ENCODE measurements around the gene WNT10A.

WNT10A gene

DNA sequence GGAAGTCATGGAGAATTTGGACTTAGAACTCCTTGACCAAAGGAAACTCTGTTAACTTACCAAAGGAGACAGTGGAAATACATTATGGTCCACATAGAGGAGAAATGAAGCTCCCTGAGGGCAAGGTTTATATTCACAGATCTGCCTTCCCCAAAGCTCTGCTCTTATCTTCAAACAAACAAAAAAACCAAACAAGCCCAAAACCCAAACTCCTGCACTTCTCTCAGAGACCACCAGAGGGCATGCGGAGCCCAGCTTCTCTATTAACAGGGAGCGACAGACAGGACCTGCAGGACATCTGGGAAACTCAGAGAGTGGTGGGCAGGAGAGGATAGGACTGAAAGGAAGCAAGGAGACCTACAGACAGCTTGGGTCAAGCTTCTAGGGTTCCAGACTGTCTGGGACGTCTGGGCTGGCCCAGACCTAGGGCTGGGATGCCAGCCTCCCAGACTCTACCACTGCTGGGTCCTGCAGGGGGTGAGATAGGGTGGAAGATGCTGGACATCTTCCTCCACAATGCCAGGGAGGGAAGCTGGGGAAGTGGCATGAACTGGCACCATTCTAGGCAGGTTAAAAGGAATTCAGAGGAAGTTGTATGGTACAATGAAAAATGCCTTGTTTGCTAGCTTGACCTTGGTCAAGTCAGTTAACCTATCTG is 4.0 kb upstream of the WNT10A start:
- in situ Hi-C loops (cut with HindIII; ENCODE audit: low sequenced_read_pairs) = no loop called here

DNA sequence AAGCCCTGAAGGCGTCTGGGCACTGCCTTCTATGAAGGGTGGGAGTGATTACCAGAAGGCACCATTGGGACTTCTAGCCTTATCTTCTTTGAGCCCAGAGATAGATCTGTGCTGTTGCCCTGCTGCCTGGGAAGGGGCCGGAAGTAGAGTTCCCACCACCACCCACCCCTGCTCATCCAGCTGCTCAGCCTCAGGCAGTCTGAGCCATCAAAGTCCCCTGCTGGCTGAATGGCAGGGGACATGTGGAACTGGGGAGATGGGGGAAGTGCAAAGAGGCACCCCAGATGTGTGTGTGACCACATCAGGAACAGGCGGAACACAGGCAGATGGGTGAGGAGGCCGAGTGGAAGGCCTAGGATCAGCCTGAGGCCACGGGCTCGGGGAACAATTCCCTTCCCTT is 3.3 kb upstream of the WNT10A start:
- in situ Hi-C loops (cut with HindIII; ENCODE audit: low sequenced_read_pairs) = no loop called here

DNA sequence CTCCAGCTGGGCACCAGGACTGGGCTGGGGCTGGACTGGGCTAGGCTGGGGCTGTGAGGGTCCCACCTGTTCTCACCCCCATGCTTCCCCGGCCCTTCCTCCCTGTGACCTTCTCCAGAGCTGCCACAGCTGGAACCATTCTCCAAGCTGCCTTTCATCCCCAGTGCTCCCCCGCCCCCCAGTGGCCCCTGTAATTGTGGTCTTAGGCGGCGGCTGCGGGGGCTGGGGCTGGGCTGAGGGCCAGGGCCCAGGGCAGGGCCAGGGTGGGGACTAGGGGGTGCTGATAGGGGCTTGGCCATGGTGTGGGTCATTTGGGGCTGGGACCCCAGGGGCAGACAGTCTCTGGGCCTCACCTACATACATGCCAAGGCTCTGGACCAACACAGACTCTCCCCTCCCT is 2.8 kb upstream of the WNT10A start:
- in situ Hi-C loops (cut with HindIII; ENCODE audit: low sequenced_read_pairs) = no loop called here

DNA sequence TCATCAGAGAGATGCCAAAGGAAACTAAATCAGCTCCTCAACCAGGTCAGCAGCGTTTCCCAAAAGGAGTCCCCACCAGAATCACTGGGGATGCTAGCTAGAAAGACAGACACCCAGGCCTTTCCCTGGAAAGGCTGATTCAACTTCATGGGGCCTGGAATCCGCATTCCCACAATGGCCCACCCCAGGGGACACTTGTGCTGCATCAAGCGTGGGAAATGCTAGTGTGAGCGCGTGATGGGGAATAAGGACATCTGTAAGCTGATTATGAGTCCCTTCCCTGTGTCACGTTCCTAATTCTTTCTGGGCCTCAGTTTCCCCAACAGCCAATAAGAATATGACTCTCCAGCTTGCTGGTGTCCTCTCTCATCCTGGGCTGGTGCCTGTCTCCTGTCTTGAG is 2.2 kb upstream of the WNT10A start:
- in situ Hi-C loops (cut with HindIII; ENCODE audit: low sequenced_read_pairs) = no loop called here

DNA sequence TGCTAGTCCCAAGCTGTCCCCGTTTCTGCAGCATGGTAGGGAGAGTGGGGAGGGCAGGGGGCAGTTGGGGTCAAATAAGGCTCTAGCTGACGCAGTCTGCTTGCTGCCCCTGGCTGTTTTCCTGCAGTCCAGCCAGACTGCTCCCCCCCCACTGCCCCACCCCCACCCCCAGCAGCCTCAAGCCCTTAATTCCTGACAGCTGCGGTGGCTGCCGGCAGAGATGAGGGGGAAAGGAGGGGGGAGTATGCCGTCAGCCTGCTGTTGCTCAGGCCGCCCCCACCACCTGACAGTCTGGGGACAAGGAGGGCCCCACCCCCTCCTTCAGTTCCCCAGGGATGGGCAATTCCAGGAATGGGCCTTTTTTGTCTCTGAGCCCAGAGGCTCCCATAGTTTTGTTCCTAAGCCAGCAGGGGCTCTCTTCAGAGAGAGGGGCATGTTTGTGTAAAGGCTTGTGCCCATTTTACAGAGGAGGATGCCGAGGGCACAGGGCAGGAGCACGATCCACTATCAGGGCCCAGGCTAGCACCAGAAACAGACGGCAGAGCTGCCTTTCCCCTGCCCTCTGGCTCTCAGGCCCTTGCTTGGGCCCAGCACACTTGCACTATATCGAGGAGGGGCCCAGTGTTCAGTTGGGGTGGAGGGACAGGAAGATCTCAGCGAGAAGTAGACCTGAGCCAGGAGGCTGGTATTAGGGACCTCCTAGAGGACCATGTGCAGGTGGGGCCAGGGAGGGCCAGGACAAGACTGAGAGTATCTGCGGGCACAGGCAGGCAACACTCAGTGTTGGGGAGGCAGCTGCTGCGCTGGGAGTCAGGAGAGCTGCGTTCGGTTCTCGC is 1.5 kb upstream of the WNT10A start:
- in situ Hi-C loops (cut with HindIII; ENCODE audit: low sequenced_read_pairs) = no loop called here

DNA sequence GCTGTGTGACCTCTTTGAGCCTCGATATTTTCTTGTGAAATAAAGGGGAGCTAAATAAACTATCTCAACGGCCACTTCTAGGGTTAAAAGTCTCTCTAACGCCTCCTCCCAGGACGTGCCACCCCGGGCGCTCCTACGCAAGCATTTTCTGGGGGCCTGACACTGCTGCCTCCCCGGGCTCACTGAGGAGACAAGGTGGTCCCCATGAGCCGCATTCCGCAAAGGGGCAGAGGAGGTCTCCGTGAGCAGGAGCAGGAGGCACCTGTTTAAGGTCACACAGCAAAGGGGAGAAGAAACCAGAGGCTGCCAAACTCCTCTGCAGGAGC is 913 bp upstream of the WNT10A start:
- in situ Hi-C loops (cut with HindIII; ENCODE audit: low sequenced_read_pairs) = no loop called here

DNA sequence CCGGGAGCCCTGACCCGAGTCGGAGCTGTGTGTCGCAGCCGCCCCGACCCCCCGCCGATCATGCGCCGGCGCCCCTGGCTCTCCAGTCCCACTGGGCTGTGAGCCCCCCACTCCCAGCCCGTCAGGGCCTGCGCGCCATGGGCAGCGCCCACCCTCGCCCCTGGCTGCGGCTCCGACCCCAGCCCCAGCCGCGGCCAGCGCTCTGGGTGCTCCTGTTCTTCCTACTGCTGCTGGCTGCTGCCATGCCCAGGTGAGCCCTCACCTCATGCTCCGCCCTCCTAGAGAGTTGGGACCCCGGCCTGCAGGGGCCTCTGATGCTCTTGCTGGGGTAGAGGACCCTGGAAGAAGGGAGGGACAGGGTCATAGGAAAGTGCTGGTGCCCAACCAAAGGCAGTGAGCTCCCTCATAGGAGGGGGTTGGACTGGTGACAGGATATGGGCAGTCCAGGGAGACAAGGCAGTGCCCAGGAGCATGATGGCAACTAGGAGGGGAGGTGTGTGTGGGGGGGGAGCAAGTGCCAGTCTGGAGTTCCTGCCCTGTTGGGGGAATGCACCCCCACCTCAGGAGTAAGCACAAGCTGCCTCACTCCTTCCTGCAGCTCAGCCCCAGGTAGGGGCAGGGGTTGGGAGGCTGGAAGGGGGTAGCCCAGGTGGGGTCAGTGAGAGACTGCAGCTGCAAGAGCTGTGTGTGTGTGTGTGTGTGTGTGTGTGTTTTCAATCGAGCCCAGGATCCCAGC is 375 bp downstream of the WNT10A start:
- in situ Hi-C loops (cut with HindIII; ENCODE audit: low sequenced_read_pairs) = no loop called here

DNA sequence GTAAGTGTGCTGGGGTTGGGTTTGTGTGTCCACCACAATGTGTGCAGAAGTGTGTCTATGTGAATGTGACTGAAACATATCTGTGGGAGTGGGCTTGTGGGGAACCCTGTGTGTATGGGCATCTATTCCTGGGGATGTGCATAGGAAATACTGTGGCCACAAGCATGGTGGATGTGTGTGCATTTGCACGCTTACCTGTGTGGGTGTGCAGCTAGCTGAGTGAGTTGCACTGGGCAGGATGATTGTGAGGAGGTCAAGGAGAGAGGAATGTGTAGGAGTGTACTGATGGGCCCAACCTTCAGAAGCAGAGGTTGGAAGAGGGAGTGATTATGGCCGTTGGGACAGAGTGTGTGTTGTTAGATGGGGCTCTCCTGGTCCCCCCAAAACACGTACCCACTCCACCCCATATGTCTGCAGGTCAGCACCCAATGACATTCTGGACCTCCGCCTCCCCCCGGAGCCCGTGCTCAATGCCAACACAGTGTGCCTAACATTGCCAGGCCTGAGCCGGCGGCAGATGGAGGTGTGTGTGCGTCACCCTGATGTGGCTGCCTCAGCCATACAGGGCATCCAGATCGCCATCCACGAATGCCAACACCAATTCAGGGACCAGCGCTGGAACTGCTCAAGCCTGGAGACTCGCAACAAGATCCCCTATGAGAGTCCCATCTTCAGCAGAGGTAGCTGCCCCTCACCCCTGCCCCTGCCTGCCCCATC is 1.2 kb downstream of the WNT10A start:
- in situ Hi-C loops (cut with HindIII; ENCODE audit: low sequenced_read_pairs) = no loop called here

DNA sequence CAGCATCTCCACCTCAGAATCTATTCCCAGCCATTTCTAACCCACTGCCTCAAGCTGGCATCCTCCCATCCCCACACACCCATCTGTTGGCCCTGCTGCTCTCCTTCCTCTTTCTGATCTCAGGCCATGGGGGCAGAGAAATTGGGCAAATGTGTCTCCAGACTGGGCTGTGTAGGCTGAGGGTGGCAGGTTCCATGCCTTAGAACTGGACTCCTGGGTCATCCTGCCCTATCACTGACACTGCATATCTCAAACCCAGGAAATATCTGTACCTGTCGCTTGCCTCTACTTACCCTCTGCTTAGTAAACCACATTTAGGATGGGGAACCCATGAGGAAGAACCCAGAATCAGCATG is 1.8 kb downstream of the WNT10A start:
- in situ Hi-C loops (cut with HindIII; ENCODE audit: low sequenced_read_pairs) = no loop called here

DNA sequence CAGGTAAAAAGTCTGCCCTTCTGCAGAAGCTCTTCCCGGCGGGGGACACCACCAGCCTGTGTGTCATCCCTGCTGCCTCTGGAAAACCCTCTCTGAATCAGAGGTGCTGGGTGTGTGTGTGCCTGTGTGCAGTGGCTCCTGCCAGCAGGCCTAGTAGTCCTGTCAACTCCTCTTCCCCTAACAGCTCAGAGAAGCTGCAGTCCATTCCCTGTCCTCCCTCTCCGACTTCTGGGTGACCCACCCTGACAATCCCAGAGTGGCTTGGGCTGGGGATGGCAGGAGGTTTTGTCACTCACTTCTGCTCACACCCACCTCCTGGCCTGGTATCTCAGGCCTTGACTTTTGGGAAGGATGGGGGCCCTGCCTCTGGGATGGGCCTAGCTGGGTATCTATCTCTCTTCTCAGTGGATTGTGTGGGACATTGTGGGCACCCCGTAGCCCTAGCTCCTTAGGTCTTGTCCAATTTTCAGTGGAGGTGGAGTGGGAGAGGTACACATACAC is 2.3 kb downstream of the WNT10A start:
- in situ Hi-C loops (cut with HindIII; ENCODE audit: low sequenced_read_pairs) = no loop called here

DNA sequence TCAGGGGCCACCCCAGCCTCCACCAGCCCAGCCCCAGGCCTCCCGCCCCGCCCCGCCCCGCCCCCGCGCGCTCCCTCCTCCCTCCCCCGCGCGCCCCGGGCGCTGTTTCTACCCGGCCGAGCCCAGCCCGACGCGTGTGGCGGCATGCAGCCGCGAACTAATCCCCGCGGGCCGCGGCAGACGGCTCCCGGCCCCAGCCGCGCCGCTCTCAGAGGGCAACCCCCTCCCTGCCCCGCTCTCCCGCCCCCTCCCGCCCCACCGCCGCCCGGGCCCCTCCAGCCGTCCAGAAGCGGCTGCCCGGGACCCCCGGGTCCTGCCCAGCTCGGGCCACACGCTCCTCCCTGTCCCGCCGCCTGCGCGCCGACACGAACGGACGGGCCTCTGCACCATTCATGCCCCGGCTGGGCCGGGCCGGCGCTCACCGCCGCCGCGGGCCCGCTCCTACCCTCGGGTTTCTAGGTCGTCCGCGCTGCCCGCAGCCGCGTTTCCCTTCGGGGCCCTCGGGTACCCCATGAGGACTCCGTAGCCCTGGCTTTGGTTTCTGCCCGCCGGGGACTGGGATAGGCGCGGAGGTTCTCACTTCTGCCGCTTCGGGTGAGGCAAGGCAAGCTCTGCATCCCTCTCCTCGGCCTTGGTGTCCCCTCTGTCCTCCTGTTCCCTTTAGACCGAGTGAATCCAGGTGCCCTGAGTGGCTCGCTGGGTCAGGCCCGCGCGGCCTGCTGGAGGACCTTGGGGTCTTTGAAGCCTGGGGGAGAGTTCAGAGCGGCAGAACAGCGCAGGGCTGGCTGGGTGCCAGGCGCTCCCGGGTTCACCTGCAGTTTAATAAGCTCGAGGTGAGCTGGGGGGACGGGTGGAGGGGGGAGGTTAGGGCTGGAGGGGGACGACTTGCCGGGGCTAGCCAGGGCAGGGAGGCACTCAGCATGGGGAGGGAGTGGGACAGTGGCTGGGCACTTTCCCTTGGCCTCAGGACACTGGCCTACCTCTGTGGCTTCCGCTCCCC is 3.1 kb downstream of the WNT10A start:
- in situ Hi-C loops (cut with HindIII; ENCODE audit: low sequenced_read_pairs) = no loop called here

DNA sequence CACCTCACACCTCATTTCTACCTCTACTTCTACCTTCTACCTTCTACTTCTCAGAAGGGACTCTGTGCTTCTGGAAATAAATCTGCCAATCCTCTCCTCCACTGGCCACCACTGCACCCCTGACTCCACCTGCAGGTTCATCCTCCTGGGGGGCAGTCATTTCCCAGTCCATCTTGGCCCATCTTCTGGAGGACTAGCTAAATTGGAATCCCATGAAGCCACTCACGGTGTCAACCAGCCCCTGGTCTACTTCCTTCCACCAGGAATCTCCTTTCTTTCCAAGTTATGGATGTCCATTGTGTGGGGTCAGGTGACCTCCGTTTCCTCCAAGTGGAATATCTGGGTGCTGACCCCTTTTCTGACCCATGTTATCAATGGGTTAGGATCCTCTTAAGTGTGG is 3.9 kb downstream of the WNT10A start:
- in situ Hi-C loops (cut with HindIII; ENCODE audit: low sequenced_read_pairs) = no loop called here

DNA sequence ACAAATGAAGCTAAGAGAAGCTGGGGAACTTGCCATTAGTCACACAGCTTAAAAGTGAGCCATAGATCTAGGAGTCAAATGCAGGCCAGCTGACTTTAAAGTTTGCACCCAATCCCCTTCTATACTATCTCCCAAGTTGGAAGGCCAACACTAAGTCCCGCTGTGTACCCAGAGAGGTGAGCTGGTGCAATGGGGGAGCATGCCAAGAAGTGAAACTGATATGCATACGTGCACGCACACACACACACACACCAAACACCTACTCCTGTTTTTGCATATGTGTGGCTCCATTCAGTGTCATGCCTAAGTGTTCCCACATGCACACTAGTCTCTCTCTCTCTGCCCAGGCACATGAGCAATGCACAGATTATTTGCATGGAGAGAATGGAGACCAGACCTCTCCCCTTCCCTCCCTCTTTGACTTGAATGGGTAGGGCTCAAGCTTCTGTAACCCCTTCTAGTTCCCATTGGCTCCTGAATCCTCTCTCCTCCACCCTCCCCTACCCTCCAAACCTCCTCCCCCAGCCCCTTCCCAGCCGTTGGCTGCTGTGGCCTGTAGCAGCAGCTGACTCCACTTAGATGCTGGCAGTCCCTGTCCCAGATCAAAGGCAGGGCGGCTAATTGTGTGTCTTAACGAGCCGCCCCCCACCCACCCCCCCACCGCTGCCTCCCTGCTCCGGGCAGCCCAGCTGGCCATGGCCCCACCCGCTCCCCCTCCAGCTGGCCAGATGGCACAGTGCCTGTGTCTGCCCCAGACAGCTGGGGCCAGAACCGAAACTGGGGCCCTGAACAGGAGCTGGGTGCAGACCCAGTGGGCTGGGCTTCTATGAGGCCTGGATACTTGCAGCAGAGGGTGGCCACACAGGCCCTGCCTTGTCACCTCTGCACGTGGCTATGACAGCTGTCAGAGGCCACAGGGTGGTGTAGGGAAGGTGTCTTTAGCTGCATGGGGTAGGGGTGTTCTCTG is 5.6 kb downstream of the WNT10A start:
- in situ Hi-C loops (cut with HindIII; ENCODE audit: low sequenced_read_pairs) = no loop called here

DNA sequence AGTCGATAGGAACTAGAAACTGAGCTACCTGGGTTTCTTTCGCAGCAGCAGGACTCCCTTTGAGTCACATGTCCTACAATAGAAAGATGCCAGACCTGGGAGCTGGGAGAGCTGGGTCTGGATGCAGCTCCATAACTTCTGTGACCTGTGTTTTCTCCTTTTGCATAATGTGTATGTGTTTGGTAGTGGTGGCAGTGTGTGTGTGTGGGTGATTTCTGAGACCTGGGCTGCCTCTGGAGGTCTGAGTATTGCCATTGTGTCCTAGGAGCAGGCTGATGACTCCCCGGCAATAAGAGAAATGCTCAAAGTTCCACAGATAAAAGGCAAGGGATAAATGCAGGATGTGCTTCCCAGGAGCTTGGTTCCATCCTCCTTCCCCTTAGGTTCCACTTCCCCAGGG is 6.4 kb downstream of the WNT10A start:
- in situ Hi-C loops (cut with HindIII; ENCODE audit: low sequenced_read_pairs) = no loop called here

DNA sequence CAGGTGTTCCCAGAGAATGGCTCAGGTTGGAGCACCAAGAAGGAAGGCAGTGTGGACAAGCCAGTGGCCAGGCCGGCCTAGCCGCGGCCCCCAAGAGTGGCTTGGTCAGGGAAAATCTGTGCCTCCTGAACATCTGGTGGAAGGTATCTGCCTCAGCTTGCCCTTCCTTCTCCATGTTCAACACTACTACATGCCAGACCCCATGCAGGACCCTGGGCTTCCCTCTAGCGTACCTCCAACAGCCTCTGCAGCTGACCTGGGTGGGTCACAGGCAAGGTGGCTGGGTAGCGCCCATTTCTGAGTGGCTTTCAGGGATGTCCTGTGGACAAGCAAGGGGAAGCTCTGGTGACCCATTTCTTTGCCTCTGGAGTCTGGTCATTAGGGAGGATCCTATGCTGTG is 7.7 kb downstream of the WNT10A start:
- in situ Hi-C loops (cut with HindIII; ENCODE audit: low sequenced_read_pairs) = no loop called here

DNA sequence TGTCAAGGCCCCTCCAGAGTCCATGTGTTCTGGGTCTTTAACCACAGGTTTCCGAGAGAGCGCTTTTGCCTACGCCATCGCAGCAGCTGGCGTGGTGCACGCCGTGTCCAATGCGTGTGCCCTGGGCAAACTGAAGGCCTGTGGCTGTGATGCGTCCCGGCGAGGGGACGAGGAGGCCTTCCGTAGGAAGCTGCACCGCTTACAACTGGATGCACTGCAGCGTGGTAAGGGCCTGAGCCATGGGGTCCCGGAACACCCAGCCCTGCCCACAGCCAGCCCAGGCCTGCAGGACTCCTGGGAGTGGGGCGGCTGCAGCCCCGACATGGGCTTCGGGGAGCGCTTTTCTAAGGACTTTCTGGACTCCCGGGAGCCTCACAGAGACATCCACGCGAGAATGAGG is 9.3 kb downstream of the WNT10A start:
- in situ Hi-C loops (cut with HindIII; ENCODE audit: low sequenced_read_pairs) = no loop called here

DNA sequence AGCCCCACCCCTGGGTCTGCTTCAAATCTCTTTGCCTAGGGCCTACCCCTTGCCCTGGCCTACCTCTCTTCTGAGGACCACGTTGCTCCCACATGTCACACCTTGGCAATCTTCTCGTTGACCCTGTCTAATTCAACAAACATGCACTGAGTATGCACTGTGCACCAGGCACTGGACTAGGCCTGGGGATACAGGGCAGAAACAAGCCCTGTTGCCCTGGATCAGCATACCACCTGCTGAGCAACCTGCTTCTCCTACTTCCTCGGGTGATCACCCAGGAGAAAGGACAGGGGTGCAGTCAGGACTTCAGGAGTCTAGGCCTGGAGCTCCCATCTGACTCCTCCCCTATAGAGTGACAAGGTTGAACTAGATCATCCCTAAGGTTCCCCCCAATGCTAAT is 9.7 kb downstream of the WNT10A start:
- in situ Hi-C loops (cut with HindIII; ENCODE audit: low sequenced_read_pairs) = no loop called here

DNA sequence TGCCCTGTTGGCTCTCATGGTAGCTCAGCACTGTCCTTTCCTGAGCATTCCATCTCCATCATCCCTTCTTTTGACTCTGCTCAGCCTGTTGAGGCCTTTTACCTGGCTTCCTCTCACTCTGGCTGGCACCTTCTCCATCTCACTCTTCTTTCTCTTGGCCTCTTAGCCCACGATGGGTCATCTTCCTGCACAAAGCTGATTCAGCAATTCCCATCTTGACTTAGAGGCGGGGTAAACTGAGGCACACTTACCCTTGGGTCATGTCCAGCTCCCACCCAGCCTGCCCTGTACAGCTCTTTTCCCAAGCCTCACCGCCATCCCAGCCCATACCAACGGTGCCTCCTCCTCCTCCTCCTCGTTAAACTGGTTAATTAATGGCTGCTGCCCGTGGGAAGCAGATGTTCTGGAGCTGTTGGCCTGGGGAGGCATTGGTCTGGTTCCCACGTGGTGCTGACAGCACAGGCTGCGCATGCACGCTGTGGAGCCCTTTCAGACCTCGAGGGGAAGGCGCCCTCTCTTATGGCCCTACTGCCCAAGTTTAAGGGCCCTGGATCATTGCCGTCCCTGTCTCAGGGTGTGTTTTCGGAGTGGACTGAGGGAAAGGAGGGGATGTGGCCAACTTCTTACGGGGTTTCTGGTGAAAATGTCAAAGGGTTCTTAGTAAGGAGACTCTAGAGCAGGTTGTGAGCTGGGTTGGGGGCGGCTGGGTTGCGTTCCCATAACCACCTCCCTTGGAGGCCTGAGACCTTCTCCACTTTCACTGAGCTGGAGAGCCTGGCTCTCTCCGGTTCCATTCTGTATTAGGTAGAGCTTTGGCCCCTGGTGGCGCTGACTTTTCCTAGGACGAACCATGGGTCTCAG is 10.9 kb downstream of the WNT10A start:
- in situ Hi-C loops (cut with HindIII; ENCODE audit: low sequenced_read_pairs) = no loop called here

Data from DLD1 (cell line).